Psoas muscle (tissue), 8 donors: ENCODE results near the gene TNS3. TPM values are rescaled to one million over a fixed set of nuclear protein-coding genes. Genes with fewer than 3 reads are reported as not detected.
"Not testable (repeated sequence)": the region's sequence is repeated elsewhere in the genome, so short reads cannot be mapped to it uniquely, and the experiment has no call there.

Source experiments
- ATAC-seq, 4 donors: fragments of 200-7000 bp; cut with Tn5 transposase; one replicate each; pipeline ENCODE4 v1.9.1; 2020; ENCODE audit warnings: moderate library complexity in 3 of 4, mild to moderate bottlenecking in 2 of 4
- DNase-seq, 2 donors: peaks; one replicate each; pipeline ENCODE4 v3.0.0-alpha.2; 2020
- H3K27ac ChIP-seq: fragments of 200-600 bp; one replicate; pipeline ENCODE4 v1.8.0; 2022
- H3K27me3 ChIP-seq, 3 donors: fragments of 200-600 bp in 1 of 3; one replicate each; pipeline versions ENCODE4 v1.6.1 to v1.8.0; 2013 to 2022; ENCODE audit warnings: low read length in 2 of 3, mild to moderate bottlenecking in 2 of 3, moderate library complexity in 1 of 3; ENCODE audit not compliant: insufficient read depth in 3 of 3
- H3K36me3 ChIP-seq, 2 donors: fragments of 200-600 bp in 1 of 2; one replicate each; pipeline versions ENCODE4 v1.6.1 to v1.8.0; 2013 to 2022; ENCODE audit warnings: low read depth in 1 of 2, mild to moderate bottlenecking in 1 of 2, moderate library complexity in 1 of 2; ENCODE audit not compliant: insufficient read depth in 1 of 2
- H3K4me1 ChIP-seq: fragments of 200-600 bp; one replicate; pipeline ENCODE4 v1.8.0; 2022
- H3K4me3 ChIP-seq: fragments of 200-600 bp; one replicate; pipeline ENCODE4 v1.8.0; 2022; ENCODE audit warnings: mild to moderate bottlenecking
- H3K9me3 ChIP-seq: fragments of 200-600 bp; one replicate; pipeline ENCODE4 v1.8.0; 2022
- CTCF ChIP-seq: fragments of 200-600 bp; IDR thresholded peaks from one replicate; pipeline ENCODE4 v1.8.0; 2022; ENCODE audit warnings: antibody characterized with exemption
- WGBS, 3 donors: extraction: QIAGEN DNeasy Blood & Tissue Kit; methylation state at CpG; one replicate each; pipeline versions ENCODE4 v1.1.6 to v1.1.7; 2013; 5-methylcytosine and 5-hydroxymethylcytosine counted together
- intact Hi-C, 2 donors: fragments of 100-400 bp; cut with DNase I; formaldehyde crosslinking; loops; one replicate each; pipeline versions ENCODE4 v1.11.0 to v1.14.2; 2022
- polyA plus RNA-seq, 3 donors: library from polyadenylated mRNA; stranded (reverse); fragments of 200-250 nt; gene quantifications; one replicate each; pipeline ENCODE4 v1.2.3, GENCODE V29; 2013
- total RNA-seq, 4 donors: library from RNA; stranded (reverse); fragmentation: NEBNext Ultra II Directional in 2 of 4; extraction: Animal tissue kit (Norgen Biotek cat#: 25700) in 2 of 4; gene quantifications; one replicate each; pipeline versions ENCODE4 v1.2.1 to v1.2.4, GENCODE V29; 2021 to 2023
- donor health status: healthy with polysubstance abuse.
- donor health status: DM: no; HTN: no; CAD: no; lungs with moderate emphysema.
- donor health status: Bipolar disorder and iron deficiency.
- donor health status: healthy.
- donor health status: DM: yes; HTN: yes; CAD: no.
- donor health status: DM: no; HTN: no; CAD: no.
- donor health status: DM: no; HTN: no; CAD: no.
- donor health status: DM: yes; HTN: yes; CAD: no.

The TNS3 gene
- total and polyA plus RNA-seq, 7 donors: 11.5 to 75.3 (median 35.0) TPM

GRCh38 chr7:47544416-47544815 is 37.5 kb downstream of the TNS3 start:
- no peaks in the 10 kb centered on the region for H3K4me1 ChIP-seq
- H3K4me3 ChIP-seq: no peak overlapping the region
- TF ChIP-seq CTCF: no peak
- H3K36me3 ChIP-seq: no peaks in the 10 kb centered on the region
- H3K27ac ChIP-seq: no peak overlapping the region
- intact Hi-C loops: loop anchor here in 1 of 2 donors (5.0 kb wide), 1 partner anchor 52 kb away; no protein-coding TSS in a partner anchor
- no peaks in the 10 kb centered on the region for H3K9me3 ChIP-seq
- H3K27me3 ChIP-seq: no peaks in the 10 kb centered on the region
- ATAC-seq (no peak), DNase-seq (no peak)
- WGBS, 3 donors: 85 to 95% (median 94%) methylated on average over 3 of the region's 3 CpGs

- intact Hi-C loops: loop anchor here in 1 of 2 donors (5.0 kb wide), 1 partner anchor 51 kb away; no protein-coding TSS in a partner anchor
Measured at GRCh38 chr7:47543714-47544113, 38.2 kb downstream of the TNS3 start.

GRCh38 chr7:47543056-47543455 is 38.9 kb downstream of the TNS3 start:
- H3K27ac ChIP-seq: no peak overlapping the region
- no peak overlapping the region for H3K4me3 ChIP-seq
- no peaks in the 10 kb centered on the region for H3K4me1 ChIP-seq
- H3K36me3 ChIP-seq: no peaks in the 10 kb centered on the region
- intact Hi-C loops: loop anchor here in 1 of 2 donors (5.0 kb wide), 1 partner anchor 51 kb away; no protein-coding TSS in a partner anchor
- no peaks in the 10 kb centered on the region for H3K9me3 ChIP-seq
- no peaks in the 10 kb centered on the region for H3K27me3 ChIP-seq
- ATAC-seq (no peak), DNase-seq (no peak)
- WGBS, 3 donors: 94 to 98% (median 95%) methylated on average over 4 of the region's 4 CpGs
- no peak for TF ChIP-seq CTCF

More at GRCh38 chr7:47543714-47544113, 38.2 kb downstream of the TNS3 start:
- Histone ChIP-seq H3K27me3 (no peaks in the 10 kb centered on the region), H3K4me3 (no peak overlapping the region), H3K9me3 (no peaks in the 10 kb centered on the region), H3K36me3 (no peaks in the 10 kb centered on the region), H3K27ac (no peak overlapping the region), H3K4me1 (no peaks in the 10 kb centered on the region)
- TF ChIP-seq CTCF: no peak
- ATAC-seq (no peak), DNase-seq (no peak)
- 67 to 74% (median 73%) methylated on average over 6 of the region's 6 CpGs for WGBS, 3 donors

GRCh38 chr7:47542051-47542450 is 39.9 kb downstream of the TNS3 start:
- intact Hi-C loops: loop anchor here in 1 of 2 donors (5.0 kb wide), 1 partner anchor 50 kb away; no protein-coding TSS in a partner anchor

GRCh38 chr7:47541485-47541884 is 40.4 kb downstream of the TNS3 start:
- H3K27me3 ChIP-seq, H3K4me1 ChIP-seq, H3K9me3 ChIP-seq, ATAC-seq, H3K36me3 ChIP-seq, H3K27ac ChIP-seq, DNase-seq, H3K4me3 ChIP-seq: not testable (repeated sequence)
- WGBS, 3 donors: 95 to 96% (median 95%) methylated on average over 9 of the region's 9 CpGs
- intact Hi-C loops: loop anchor here in 1 of 2 donors (5.0 kb wide), 1 partner anchor 49 kb away; no protein-coding TSS in a partner anchor

More at GRCh38 chr7:47542051-47542450, 39.9 kb downstream of the TNS3 start:
- Histone ChIP-seq H3K36me3 (no peaks in the 10 kb centered on the region), H3K9me3 (no peaks in the 10 kb centered on the region), H3K27ac (no peak overlapping the region), H3K4me3 (no peak overlapping the region), H3K27me3 (peaks cover 0 to under 1% (median 0%) of the 10 kb centered on the region in 3 donors), H3K4me1 (no peaks in the 10 kb centered on the region)
- DNase-seq (no peak), ATAC-seq (no peak)
- 94 to 100% (median 97%) methylated on average over 3 of the region's 3 CpGs for WGBS, 3 donors
- TF ChIP-seq CTCF: no peak
